Right renal cortex interstitium (tissue), 3 donors: ENCODE measurements around the gene SOCS1. TPM values are rescaled to one million over a fixed set of nuclear protein-coding genes. Genes with fewer than 3 reads are reported as not detected.

Source experiments
- DNase-seq, 3 donors: peaks; one replicate each; pipeline ENCODE4 v3.0.0-alpha.2; 2013; ENCODE audit warnings: low read depth in 3 of 3, low spot score in 2 of 3
- polyA plus RNA-seq, 3 donors: library from polyadenylated mRNA; unstranded; fragments of 120-200 nt; gene quantifications; one replicate each; pipeline ENCODE4 v1.2.1, GENCODE V29; 2013; ENCODE audit not compliant: insufficient read length in 3 of 3

Gene SOCS1
- polyA plus RNA-seq, 3 donors, result 3.4 to 6.6 (median 4.9) TPM

GRCh38 chr16:11263737-11264136 is 7.7 kb upstream of the SOCS1 start:
- DNase-seq, result no peak

GRCh38 chr16:11262915-11263314 is 6.9 kb upstream of the SOCS1 start:
- no peak for DNase-seq

GRCh38 chr16:11260596-11260966 is 4.6 kb upstream of the SOCS1 start:
- DNase-seq, result no peak

- no peak for DNase-seq
These were observed 3.9 kb upstream of the SOCS1 start for GRCh38 chr16:11259655-11260595.

GRCh38 chr16:11258553-11259492 is 2.8 kb upstream of the SOCS1 start:
- no peak for DNase-seq

- DNase-seq, result peak in 2 of 3 donors; percentile 61 to 80
These were observed 1.3 kb upstream of the SOCS1 start for GRCh38 chr16:11257131-11257938.

GRCh38 chr16:11256661-11257130 is 692 bp upstream of the SOCS1 start:
- no peak for DNase-seq

- DNase-seq, result peak in 1 of 3 donors; percentile 25
These were observed 879 bp downstream of the SOCS1 start for GRCh38 chr16:11254913-11255736.

GRCh38 chr16:11253995-11254912 is 1.8 kb downstream of the SOCS1 start:
- DNase-seq, result no peak

GRCh38 chr16:11253009-11253994 is 2.7 kb downstream of the SOCS1 start:
- no peak for DNase-seq

- no peak for DNase-seq
These were observed 3.5 kb downstream of the SOCS1 start for GRCh38 chr16:11252482-11252931.

- DNase-seq, result no peak
These were observed 4.2 kb downstream of the SOCS1 start for GRCh38 chr16:11251525-11252481.

GRCh38 chr16:11250786-11251524 is 5.0 kb downstream of the SOCS1 start:
- no peak for DNase-seq

GRCh38 chr16:11250091-11250785 is 5.8 kb downstream of the SOCS1 start:
- DNase-seq, result peak in 1 of 3 donors; percentile 39
